ENCODE measurements around the gene ZFAND2B.
"Not testable (repeated sequence)": the region's sequence is repeated elsewhere in the genome, so short reads cannot be mapped to it uniquely, and the experiment has no call there.

The ZFAND2B gene

GRCh38 chr2:219175928-219176817, 30.4 kb upstream of the ZFAND2B start:
- DNase-seq = no peak

DNA sequence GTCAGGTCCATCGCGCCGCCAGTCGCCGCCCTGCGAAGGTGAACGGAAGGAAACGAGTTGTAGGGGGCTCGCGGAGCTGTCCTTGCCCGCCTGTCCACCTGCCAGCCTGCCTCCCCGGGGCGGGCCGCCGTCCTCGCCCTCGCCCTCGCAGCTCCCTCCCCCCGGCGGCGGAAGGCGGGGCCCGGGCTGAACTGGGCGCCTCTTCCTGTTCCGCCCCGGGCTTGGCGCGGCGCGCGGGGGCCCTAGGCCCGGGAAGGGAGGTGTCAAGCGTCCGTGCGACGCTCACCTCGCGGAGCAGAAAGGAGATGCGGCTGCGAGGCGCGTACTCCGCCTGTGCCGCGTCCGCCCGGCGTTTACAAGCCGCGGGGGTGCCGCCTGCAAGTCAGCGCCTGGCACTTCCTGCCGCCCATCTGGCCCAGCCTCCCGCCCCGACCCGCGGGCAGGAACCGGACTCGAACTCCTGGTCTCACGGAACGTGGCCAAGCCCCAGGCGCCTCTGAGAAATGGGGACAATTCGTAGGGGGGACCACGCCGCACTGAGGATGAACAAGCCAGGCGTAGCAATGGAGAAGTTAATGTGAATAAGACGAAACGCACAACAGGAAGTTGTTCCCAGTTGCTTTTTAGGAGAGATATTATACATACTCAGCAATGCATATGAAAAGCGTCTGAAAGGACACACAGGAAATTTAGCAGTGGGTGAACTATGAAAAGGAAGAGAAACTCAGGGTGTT, 29.6 kb upstream of the ZFAND2B start, which contains the start of gene CNPPD1:
TSS of gene CNPPD1 (minus strand) at position 108 of the 734 bp plus-strand sequence. CDS start at position 11, 97 bp downstream.
- peak; percentile 90 for DNase-seq

- peak; percentile 93 for DNase-seq
Measured at GRCh38 chr2:219177552-219178376, 28.8 kb upstream of the ZFAND2B start, which contains the start of gene RETREG2. Gene RETREG2, plus strand, starts transcription at chr2:219178275. Its CDS starts 78 bp downstream, at chr2:219178353.

- DNase-seq = no peak
Measured at GRCh38 chr2:219178377-219179175, 28.0 kb upstream of the ZFAND2B start.

GRCh38 chr2:219179601-219180465, 26.7 kb upstream of the ZFAND2B start:
- no peak for DNase-seq

DNA sequence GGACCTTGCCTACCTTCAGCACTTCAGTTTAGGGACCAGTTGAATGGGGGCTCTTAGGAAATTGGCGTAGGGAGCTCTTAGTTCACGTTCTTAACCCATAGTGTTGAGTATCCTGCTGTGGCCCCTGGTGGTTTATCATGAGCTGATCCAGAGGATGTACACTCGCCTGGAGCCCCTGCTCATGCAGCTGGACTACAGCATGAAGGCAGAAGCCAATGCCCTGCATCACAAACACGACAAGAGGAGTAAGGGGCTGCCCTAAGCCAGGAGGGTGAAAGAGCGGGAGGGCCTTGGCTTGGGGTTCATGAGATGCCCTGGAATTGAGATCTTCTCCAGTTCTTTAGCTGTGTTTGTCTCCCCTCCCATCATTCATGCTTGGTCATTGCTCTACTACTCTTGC, 25.6 kb upstream of the ZFAND2B start:
- no peak for DNase-seq

- DNase-seq = no peak
Measured at GRCh38 chr2:219181531-219181930, 25.1 kb upstream of the ZFAND2B start.

DNA sequence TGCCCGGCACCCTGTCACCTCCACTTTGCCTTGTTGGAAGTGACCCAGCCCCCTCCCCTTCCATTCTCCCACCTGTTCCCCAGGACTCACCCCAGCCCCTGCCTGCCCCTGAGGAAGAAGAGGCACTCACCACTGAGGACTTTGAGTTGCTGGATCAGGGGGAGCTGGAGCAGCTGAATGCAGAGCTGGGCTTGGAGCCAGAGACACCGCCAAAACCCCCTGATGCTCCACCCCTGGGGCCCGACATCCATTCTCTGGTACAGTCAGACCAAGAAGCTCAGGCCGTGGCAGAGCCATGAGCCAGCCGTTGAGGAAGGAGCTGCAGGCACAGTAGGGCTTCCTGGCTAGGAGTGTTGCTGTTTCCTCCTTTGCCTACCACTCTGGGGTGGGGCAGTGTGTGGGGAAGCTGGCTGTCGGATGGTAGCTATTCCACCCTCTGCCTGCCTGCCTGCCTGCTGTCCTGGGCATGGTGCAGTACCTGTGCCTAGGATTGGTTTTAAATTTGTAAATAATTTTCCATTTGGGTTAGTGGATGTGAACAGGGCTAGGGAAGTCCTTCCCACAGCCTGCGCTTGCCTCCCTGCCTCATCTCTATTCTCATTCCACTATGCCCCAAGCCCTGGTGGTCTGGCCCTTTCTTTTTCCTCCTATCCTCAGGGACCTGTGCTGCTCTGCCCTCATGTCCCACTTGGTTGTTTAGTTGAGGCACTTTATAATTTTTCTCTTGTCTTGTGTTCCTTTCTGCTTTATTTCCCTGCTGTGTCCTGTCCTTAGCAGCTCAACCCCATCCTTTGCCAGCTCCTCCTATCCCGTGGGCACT, 24.0 kb upstream of the ZFAND2B start:
- DNase-seq = no peak

DNA sequence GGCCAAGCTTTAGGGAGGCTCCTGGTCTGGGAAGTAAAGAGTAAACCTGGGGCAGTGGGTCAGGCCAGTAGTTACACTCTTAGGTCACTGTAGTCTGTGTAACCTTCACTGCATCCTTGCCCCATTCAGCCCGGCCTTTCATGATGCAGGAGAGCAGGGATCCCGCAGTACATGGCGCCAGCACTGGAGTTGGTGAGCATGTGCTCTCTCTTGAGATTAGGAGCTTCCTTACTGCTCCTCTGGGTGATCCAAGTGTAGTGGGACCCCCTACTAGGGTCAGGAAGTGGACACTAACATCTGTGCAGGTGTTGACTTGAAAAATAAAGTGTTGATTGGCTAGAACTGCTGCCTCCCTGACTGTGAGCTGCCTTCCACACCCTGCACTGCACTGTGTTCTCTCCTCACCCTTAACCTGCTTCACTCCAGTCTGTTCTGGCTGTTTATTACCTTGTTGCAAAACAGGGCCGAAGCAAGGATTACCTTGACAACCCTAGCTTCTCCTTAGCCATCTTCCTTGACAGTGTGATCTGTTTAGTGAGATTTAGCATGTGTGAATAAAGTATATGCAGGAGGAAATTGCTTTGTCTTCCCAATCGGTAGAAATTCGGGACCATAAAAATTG, 23.3 kb upstream of the ZFAND2B start:
- DNase-seq = no peak

GRCh38 chr2:219184121-219184520, 22.5 kb upstream of the ZFAND2B start:
- no peak for DNase-seq

DNA sequence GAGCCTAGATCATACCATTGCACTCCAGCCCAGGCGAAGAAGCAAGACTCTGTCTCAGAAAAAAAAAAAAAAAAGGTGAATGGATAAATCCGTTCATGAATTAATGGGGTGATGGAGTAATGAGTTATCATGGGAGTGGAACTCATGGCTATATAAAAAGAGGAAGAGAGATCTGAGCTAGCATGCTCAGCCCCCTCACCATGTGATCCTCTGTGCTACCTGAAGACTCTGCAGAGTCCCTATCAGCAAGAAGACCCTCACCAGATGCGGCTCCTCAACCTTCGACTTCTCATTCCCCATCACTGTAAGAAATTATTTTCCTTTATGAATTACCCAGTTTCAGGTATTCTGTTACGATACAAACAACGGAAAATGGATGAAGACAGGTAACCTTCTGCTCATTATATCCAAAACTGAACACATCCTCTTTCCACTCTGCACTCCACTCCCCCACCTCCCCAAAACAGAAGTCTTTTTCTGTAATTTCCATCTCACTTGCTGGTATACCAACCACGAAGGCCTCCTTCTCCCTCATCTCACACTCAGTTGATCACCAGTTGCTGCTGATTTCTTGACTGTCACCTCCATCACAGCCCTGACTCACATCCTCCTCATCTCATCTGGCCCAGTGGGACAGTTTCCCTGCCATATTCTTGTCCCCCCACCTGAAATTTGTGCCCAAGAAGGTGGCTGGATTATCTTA, 19.7 kb upstream of the ZFAND2B start:
- DNase-seq = no peak

GRCh38 chr2:219197388-219197787, 9.2 kb upstream of the ZFAND2B start:
- DNase-seq = no peak

GRCh38 chr2:219198974-219199373, 7.6 kb upstream of the ZFAND2B start:
- DNase-seq = no peak

GRCh38 chr2:219199470-219200211, 6.9 kb upstream of the ZFAND2B start:
- DNase-seq = no peak

DNA sequence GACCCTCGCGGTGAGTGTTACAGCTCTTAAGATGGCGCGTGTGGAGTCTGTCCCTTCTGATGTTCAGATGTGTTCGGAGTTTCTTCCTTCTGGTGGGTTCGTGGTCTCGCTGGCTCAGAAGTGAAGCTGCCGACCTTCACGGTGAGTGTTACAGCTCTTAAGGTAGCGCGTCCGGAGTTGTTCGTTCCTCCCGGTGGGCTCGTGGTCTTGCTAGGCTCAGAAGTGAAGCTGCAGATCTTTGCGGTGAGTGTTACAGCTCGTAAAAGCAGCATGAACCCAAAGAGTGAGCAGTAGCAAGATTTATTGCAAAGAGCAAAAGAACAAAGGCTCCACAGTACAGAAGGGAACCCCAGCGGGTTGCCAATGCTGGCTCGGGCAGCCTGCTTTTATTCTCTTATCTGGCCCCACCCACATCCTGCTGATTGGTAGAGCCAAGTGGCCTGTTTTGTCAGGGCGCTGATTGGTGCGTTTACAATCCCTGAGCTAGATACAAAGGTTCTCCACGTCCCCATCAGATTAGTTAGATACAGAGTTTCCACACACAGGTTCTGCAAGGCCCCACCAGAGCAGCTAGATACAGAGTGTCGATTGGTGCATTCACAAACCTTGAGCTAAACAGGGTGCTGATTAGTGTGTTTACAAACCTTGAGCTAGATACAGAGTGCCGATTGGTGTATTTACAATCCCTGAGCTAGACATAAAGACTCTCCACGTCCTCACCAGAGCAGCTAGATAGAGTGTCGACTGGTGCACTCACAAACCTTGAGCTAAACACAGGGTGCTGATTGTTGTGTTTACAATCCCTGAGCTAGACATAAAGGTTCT, 5.9 kb upstream of the ZFAND2B start:
- DNase-seq = not testable (repeated sequence)

DNA sequence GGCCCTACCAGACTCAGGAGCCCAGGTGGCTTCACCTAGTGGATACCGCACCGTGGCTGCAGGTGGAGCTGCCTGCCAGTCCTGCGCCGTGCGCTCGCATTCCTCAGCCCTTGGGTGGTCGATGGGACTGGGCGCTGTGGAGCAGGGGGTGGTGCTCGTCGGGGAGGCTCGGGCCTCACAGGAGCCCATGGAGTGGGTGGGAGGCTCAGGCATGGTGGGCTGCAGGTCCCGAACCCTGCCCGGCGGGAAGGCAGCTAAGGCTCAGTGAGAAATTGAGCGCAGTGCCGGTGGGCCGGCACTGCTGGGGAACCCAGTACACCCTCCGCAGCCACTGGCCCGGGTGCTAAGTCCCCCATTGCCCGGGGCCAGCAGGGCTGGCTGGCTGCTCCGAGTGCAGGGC, 5.3 kb upstream of the ZFAND2B start:
- DNase-seq = not testable (repeated sequence)
